ENCODE measurements around the gene NEURL1B.

The NEURL1B gene

DNA sequence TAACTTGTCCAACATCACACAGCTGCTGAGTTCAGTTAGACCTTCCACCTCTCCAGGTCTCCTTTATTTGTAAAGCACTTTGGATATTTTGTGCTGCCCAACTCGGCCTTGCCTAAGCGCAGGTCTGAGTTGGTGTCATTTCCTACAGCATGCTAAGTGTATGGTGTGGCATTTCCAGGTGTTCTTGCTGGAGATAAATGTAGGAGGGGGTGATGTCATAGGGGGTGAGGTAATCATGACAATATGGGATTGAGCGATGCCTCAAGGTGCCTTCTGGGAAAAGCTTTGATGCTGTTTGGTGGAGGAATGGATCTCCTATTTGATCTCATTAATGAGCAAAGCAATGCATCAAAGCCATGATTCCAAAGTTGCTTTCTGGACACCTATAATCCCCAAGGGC is 32.3 kb upstream of the NEURL1B start:
- TF ChIP-seq CTCF (IDR thresholded peaks at IDR 0.05; ENCODE audit: borderline replicate concordance, insufficient read depth, low read depth, low read length): no peak
- H3K4me3 ChIP-seq (ENCODE audit: low read depth, low read length): no peak overlapping the region

DNA sequence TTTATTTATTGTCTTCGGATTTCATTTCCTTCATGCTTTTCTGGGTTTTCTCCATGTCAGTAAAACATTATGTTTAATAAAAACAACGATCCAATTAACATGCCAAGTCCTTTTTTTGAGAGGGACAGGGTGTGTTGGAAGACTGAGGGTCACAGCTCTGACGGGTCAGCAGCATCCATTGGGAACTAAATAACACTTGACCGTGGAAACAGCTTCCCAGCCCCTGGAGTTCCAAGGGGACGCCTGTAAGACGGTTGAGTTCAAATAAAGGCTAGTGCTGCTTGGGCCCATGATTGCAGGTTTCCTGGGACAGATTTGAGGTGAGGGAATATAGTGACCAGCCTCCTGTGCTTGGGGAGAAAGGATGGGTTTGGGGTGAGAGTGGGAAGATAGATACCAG is 30.4 kb upstream of the NEURL1B start:
- H3K4me3 ChIP-seq (ENCODE audit: low read depth, low read length): no peak overlapping the region
- no peak for TF ChIP-seq CTCF (IDR thresholded peaks at IDR 0.05; ENCODE audit: borderline replicate concordance, insufficient read depth, low read depth, low read length)

- no peak for TF ChIP-seq CTCF (IDR thresholded peaks at IDR 0.05; ENCODE audit: borderline replicate concordance, insufficient read depth, low read depth, low read length)
- no peak overlapping the region for H3K4me3 ChIP-seq (ENCODE audit: low read depth, low read length)
Observed at GRCh38 chr5:172611913-172612312, 29.1 kb upstream of the NEURL1B start.

- no peak for TF ChIP-seq CTCF (IDR thresholded peaks at IDR 0.05; ENCODE audit: borderline replicate concordance, insufficient read depth, low read depth, low read length)
- H3K4me3 ChIP-seq (ENCODE audit: low read depth, low read length): no peak overlapping the region
Observed at GRCh38 chr5:172612771-172613170, 28.3 kb upstream of the NEURL1B start.

DNA sequence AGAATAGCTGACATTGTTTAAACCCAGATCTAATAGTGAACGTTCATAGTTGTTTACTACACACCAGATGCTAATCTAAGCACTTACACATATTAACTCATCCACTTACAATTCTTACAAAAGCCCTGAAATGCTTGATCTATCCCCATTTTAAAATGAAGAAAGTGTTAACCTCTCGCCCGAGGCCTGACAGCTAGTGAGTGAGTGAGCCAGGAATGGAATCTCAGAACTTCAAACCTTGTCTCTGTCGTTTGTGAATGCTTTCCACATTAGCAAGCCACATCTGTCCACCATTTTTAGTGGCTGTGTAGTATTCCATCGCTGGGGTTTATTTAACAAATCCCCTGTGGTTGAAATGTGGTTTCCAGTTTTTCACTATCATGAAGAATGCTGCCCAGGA is 24.9 kb upstream of the NEURL1B start:
- no peak overlapping the region for H3K4me3 ChIP-seq (ENCODE audit: low read depth, low read length)
- no peak for TF ChIP-seq CTCF (IDR thresholded peaks at IDR 0.05; ENCODE audit: borderline replicate concordance, insufficient read depth, low read depth, low read length)

- TF ChIP-seq CTCF (IDR thresholded peaks at IDR 0.05; ENCODE audit: borderline replicate concordance, insufficient read depth, low read depth, low read length): no peak
- H3K4me3 ChIP-seq (ENCODE audit: low read depth, low read length): no peak overlapping the region
Observed at GRCh38 chr5:172616730-172617129, 24.3 kb upstream of the NEURL1B start.

- TF ChIP-seq CTCF (IDR thresholded peaks at IDR 0.05; ENCODE audit: borderline replicate concordance, insufficient read depth, low read depth, low read length): no peak
- no peak overlapping the region for H3K4me3 ChIP-seq (ENCODE audit: low read depth, low read length)
Observed at GRCh38 chr5:172617817-172618216, 23.2 kb upstream of the NEURL1B start.
